HCEC 1CT (cell line): Measurements from ENCODE around the gene VCX3B.
"Not testable (repeated sequence)": the region's sequence is repeated elsewhere in the genome, so short reads cannot be mapped to it uniquely, and the experiment has no call there.

Source experiments
- DNase-seq: peaks from one replicate; pipeline ENCODE4 v3.0.0-alpha.2; 2017

The VCX3B gene

DNA sequence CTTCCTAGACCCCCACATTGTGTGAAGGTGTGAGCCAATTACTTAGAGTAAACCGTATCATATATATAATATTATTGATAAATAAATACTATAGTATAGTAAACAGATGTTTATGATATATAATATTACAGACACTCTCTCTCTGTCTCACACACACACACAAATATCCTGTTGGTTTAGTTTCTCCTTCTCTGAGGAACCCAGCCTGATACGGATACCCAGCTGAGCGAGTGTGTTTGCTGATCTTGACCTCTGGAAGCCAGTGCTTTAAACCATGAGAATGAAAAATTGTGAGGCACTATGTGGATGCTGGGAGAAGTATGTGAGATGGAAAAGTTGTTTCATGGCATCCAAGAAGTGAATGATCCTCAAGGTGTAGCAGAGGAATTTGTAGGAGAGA, at the start of gene VCX3B:
VCX3B (plus strand) TSS at position 301 of the 400 bp plus-strand sequence. CDS start 621 bp downstream, outside the sequence.
- not testable (repeated sequence) for DNase-seq

DNA sequence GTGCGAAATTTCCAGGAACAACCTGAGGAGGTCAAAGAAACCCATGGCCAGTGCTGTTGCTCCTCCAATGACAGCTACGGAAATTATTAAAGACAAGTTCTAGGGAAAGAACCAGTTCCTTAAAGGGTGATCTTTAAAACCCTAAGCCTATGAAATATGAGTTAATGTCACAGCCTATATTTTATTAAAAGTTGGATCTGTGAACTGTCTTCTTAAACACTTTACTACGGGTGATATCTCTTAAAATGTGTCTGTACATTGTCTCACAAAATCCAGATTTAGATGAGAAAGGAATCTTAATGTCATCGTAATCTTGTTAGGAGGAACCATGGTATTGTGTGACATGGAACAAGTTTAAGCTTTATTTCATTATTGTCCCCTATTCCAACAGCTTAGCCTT, 46.3 kb upstream of the VCX3B start:
- no peak for DNase-seq

GRCh38 chrX:8424912-8425311, 39.7 kb upstream of the VCX3B start:
- DNase-seq = no peak

GRCh38 chrX:8429692-8430249, 34.9 kb upstream of the VCX3B start:
- no peak for DNase-seq

- DNase-seq = no peak
These were observed 34.2 kb upstream of the VCX3B start for GRCh38 chrX:8430444-8430843.

- DNase-seq = no peak
These were observed 32.2 kb upstream of the VCX3B start for GRCh38 chrX:8432396-8432795.

- DNase-seq = no peak
These were observed 31.2 kb upstream of the VCX3B start for GRCh38 chrX:8433109-8434062.

DNA sequence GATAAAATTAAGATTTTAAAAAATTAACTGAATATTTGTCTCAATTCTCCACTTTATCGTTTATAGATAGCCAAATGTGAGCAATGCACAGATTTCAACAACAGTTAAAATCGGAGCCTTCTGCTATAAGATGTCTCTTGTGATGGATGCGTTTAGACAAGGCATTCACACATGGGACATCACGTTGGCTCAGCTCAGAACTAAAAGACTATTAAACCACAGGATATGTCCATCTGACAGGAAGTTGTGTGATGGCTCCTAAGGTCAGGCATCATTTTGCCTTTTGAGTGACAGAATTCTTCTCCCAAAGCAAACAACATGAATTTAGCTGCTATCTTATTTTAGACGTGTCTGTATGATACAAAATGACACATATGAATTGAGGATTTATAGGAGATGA, 17.3 kb upstream of the VCX3B start:
- no peak for DNase-seq

DNA sequence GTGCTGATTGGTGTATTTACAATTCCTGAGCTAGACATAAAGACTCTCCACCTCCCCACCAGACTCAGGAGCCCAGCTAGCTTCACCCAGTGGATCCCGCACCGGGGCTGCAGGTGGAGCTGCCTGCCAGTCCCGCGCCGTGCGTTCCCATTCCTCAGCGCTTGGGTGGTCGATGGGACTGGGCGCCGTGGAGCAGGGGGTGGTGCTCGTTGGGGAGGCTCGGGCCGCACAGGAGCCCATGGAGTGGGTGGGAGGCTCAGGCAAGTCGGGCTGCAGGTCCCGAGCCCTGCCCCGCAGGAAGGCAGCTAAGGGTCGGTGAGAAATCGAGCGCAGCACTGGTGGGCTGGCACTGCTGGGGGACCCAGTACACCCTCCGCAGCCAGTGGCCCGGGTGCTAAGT, 12.3 kb upstream of the VCX3B start:
- not testable (repeated sequence) for DNase-seq

GRCh38 chrX:8453611-8454010, 11.0 kb upstream of the VCX3B start:
- DNase-seq = no peak

DNA sequence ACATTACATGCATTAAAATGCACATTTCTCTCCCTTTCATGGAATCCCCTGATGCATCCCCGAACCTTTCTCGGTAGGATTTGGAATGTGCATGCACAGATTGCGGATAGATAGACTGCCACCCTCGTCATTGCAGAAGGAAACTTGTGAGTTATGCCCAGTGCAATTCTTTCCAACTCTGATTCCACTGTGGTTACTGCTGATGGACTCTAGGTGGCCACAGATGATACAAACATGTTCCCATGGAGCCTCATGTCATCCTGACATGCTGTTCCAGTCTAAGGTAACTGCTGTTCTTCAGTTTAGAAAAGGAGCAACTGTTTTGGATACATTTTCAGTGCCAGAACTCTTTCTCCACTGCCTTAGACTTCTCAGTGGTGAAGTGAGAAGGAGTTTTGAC, 9.1 kb upstream of the VCX3B start:
- no peak for DNase-seq

GRCh38 chrX:8462488-8462887, 2.1 kb upstream of the VCX3B start:
- DNase-seq = no peak

- no peak for DNase-seq
These were observed 19.8 kb downstream of the VCX3B start for GRCh38 chrX:8484360-8484949.

DNA sequence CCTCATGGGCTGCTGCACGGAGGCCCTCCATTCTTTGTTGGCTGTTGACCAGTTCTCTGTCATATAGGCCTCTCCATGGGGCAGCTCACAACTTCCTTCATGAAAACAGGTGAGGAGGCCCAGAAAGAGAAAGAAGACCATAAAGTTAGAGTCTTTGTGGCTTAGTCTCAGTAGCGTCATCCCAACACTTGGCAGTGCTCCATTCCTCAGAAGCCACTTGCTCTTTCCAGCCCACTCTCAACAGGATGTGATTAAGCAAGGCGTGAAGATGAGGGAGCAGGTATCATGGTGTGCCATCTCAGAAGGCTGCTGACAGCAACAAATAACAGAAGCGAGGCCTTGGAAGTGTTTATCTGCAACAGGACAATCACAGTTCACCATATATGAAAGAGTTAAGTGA, 30.4 kb downstream of the VCX3B start:
- not testable (repeated sequence) for DNase-seq

- no peak for DNase-seq
These were observed 35.6 kb downstream of the VCX3B start for GRCh38 chrX:8500203-8500602.

DNA sequence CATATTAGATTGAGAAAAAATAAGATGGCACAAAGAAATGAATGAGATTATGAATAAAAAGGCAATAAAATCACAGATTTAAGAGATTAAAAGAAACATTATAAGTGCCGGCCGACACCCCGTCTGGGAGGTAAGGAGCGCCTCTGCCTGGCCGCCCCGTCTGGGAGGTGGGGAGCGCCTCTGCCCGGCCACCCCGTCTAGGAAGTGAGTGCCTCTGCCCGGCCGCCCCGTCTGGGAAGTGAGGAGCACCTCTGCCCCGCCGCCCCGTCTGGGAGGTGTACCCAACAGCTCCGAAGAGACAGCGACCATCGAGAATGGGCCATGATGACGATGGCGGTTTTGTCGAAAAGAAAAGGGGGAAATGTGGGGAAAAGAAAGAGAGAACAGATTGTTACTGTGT, 37.5 kb downstream of the VCX3B start:
- DNase-seq = not testable (repeated sequence)

GRCh38 chrX:8504451-8504850, 39.8 kb downstream of the VCX3B start:
- no peak for DNase-seq
